ENCODE results near the gene PARL.

The PARL gene

GRCh38 chr3:183924956-183925355 lies 40.3 kb upstream of the PARL start:
- no peak for TF ChIP-seq CTCF (IDR thresholded peaks at IDR 0.05; ENCODE audit: insufficient read depth, low read length, poor library complexity, severe bottlenecking)
- H3K27me3 ChIP-seq (replicated peaks; ENCODE audit: control insufficient read depth, insufficient read depth, low read length) = no peaks in the 10 kb centered on the region
- no peaks in the 10 kb centered on the region; the same call in 1 of the 2 replicates for H3K36me3 ChIP-seq (ENCODE audit: control insufficient read depth, insufficient read depth, low read length)
- H3K4me3 ChIP-seq (replicated peaks; ENCODE audit: low read depth, low read length) = no peak overlapping the region
- no peak for DNase-seq (ENCODE audit: extremely low read depth, insufficient read length)

GRCh38 chr3:183924543-183924942 lies 39.9 kb upstream of the PARL start:
- TF ChIP-seq CTCF (IDR thresholded peaks at IDR 0.05; ENCODE audit: insufficient read depth, low read length, poor library complexity, severe bottlenecking) = no peak
- no peaks in the 10 kb centered on the region; the same call in 1 of the 2 replicates for H3K36me3 ChIP-seq (ENCODE audit: control insufficient read depth, insufficient read depth, low read length)
- H3K4me3 ChIP-seq (replicated peaks; ENCODE audit: low read depth, low read length) = no peak overlapping the region
- DNase-seq (ENCODE audit: extremely low read depth, insufficient read length) = no peak
- H3K27me3 ChIP-seq (replicated peaks; ENCODE audit: control insufficient read depth, insufficient read depth, low read length) = no peaks in the 10 kb centered on the region

- no peaks in the 10 kb centered on the region; the same call in 1 of the 2 replicates for H3K36me3 ChIP-seq (ENCODE audit: control insufficient read depth, insufficient read depth, low read length)
- no peak overlapping the region for H3K4me3 ChIP-seq (replicated peaks; ENCODE audit: low read depth, low read length)
- H3K27me3 ChIP-seq (replicated peaks; ENCODE audit: control insufficient read depth, insufficient read depth, low read length) = no peaks in the 10 kb centered on the region
- no peak for TF ChIP-seq CTCF (IDR thresholded peaks at IDR 0.05; ENCODE audit: insufficient read depth, low read length, poor library complexity, severe bottlenecking)
- DNase-seq (ENCODE audit: extremely low read depth, insufficient read length) = no peak
Measured at GRCh38 chr3:183922421-183922820, 37.7 kb upstream of the PARL start.

GRCh38 chr3:183921096-183921495 lies 36.4 kb upstream of the PARL start:
- H3K4me3 ChIP-seq (replicated peaks; ENCODE audit: low read depth, low read length) = no peak overlapping the region
- TF ChIP-seq CTCF (IDR thresholded peaks at IDR 0.05; ENCODE audit: insufficient read depth, low read length, poor library complexity, severe bottlenecking) = no peak
- DNase-seq (ENCODE audit: extremely low read depth, insufficient read length) = no peak
- no peaks in the 10 kb centered on the region; the same call in 1 of the 2 replicates for H3K36me3 ChIP-seq (ENCODE audit: control insufficient read depth, insufficient read depth, low read length)
- no peaks in the 10 kb centered on the region for H3K27me3 ChIP-seq (replicated peaks; ENCODE audit: control insufficient read depth, insufficient read depth, low read length)

- Histone ChIP-seq H3K36me3 (ENCODE audit: control insufficient read depth, insufficient read depth, low read length) (no peaks in the 10 kb centered on the region; the same call in 1 of the 2 replicates), H3K4me3 (replicated peaks; ENCODE audit: low read depth, low read length) (no peak overlapping the region), H3K27me3 (replicated peaks; ENCODE audit: control insufficient read depth, insufficient read depth, low read length) (no peaks in the 10 kb centered on the region)
- no peak for TF ChIP-seq CTCF (IDR thresholded peaks at IDR 0.05; ENCODE audit: insufficient read depth, low read length, poor library complexity, severe bottlenecking)
- DNase-seq (ENCODE audit: extremely low read depth, insufficient read length) = no peak
Measured at GRCh38 chr3:183920416-183920815, 35.7 kb upstream of the PARL start.

- H3K4me3 ChIP-seq (replicated peaks; ENCODE audit: low read depth, low read length) = no peak overlapping the region
- no peak for DNase-seq (ENCODE audit: extremely low read depth, insufficient read length)
- no peak for TF ChIP-seq CTCF (IDR thresholded peaks at IDR 0.05; ENCODE audit: insufficient read depth, low read length, poor library complexity, severe bottlenecking)
- no peaks in the 10 kb centered on the region for H3K36me3 ChIP-seq (ENCODE audit: control insufficient read depth, insufficient read depth, low read length)
- H3K27me3 ChIP-seq (replicated peaks; ENCODE audit: control insufficient read depth, insufficient read depth, low read length) = no peaks in the 10 kb centered on the region
Measured at GRCh38 chr3:183918178-183918577, 33.5 kb upstream of the PARL start.
